HG03159 (cell line): ENCODE results near the gene ST8SIA1.

Experiments used
- ATAC-seq: cut with Tn5 transposase; IDR thresholded peaks from one replicate; pipeline ENCODE4 v1.9.1; 2021; ENCODE audit warnings: mild to moderate bottlenecking, moderate library complexity; ENCODE audit not compliant: unreplicated experiment

The ST8SIA1 gene

GRCh38 chr12:22333186-22333712 lies 1.3 kb downstream of the ST8SIA1 start:
- ATAC-seq: no peak

GRCh38 chr12:22332202-22332601 lies 2.3 kb downstream of the ST8SIA1 start:
- ATAC-seq: no peak

- ATAC-seq: no peak
Measured at GRCh38 chr12:22329621-22330020, 4.9 kb downstream of the ST8SIA1 start.

- no peak for ATAC-seq
Measured at GRCh38 chr12:22325218-22325617, 9.3 kb downstream of the ST8SIA1 start.

- no peak for ATAC-seq
Measured at GRCh38 chr12:22322091-22322490, 12.4 kb downstream of the ST8SIA1 start.

GRCh38 chr12:22321638-22322037 lies 12.9 kb downstream of the ST8SIA1 start:
- ATAC-seq: no peak

GRCh38 chr12:22321018-22321605 lies 13.4 kb downstream of the ST8SIA1 start:
- ATAC-seq: no peak

- ATAC-seq: no peak
Measured at GRCh38 chr12:22318108-22318737, 16.3 kb downstream of the ST8SIA1 start.

GRCh38 chr12:22313963-22314330 lies 20.6 kb downstream of the ST8SIA1 start:
- ATAC-seq: no peak

GRCh38 chr12:22313286-22313962 lies 21.1 kb downstream of the ST8SIA1 start:
- ATAC-seq: no peak

- no peak for ATAC-seq
Measured at GRCh38 chr12:22312336-22312735, 22.2 kb downstream of the ST8SIA1 start.

GRCh38 chr12:22310709-22311108 lies 23.8 kb downstream of the ST8SIA1 start:
- ATAC-seq: no peak

GRCh38 chr12:22310275-22310674 lies 24.2 kb downstream of the ST8SIA1 start:
- ATAC-seq: no peak

- ATAC-seq: no peak
Measured at GRCh38 chr12:22307811-22308210, 26.7 kb downstream of the ST8SIA1 start.

GRCh38 chr12:22306311-22306710 lies 28.2 kb downstream of the ST8SIA1 start:
- ATAC-seq: no peak

- ATAC-seq: no peak
Measured at GRCh38 chr12:22304341-22304740, 30.2 kb downstream of the ST8SIA1 start.

GRCh38 chr12:22299294-22299912 lies 35.1 kb downstream of the ST8SIA1 start:
- no peak for ATAC-seq

- ATAC-seq: no peak
Measured at GRCh38 chr12:22289250-22289649, 45.3 kb downstream of the ST8SIA1 start.

GRCh38 chr12:22287776-22288621 lies 46.5 kb downstream of the ST8SIA1 start:
- no peak for ATAC-seq

GRCh38 chr12:22287101-22287500 lies 47.4 kb downstream of the ST8SIA1 start:
- no peak for ATAC-seq

- ATAC-seq: no peak
Measured at GRCh38 chr12:22286569-22286968, 47.9 kb downstream of the ST8SIA1 start.
